Skeletal muscle satellite cell (primary cell): ENCODE measurements around the gene MMP11.
A peak's percentile ranks its signal among the peaks of the same experiment; 100 is the strongest.

Experiments used
- H3K27me3 ChIP-seq: 2 replicates; pipeline ENCODE4 v1.7.0; 2013; ENCODE audit warnings: low read length; ENCODE audit not compliant: control insufficient read depth, insufficient read depth
- H3K36me3 ChIP-seq: 2 replicates; pipeline ENCODE4 v1.7.0; 2013; ENCODE audit warnings: mild to moderate bottlenecking, control low read depth, low read length; ENCODE audit not compliant: insufficient read depth
- H3K4me1 ChIP-seq: 2 replicates; pipeline ENCODE4 v1.7.0; 2013; ENCODE audit warnings: low read length; ENCODE audit not compliant: control insufficient read depth, insufficient read depth
- H3K4me2 ChIP-seq: 2 replicates; pipeline ENCODE4 v1.7.0; 2013; ENCODE audit warnings: mild to moderate bottlenecking, low read length
- H3K4me3 ChIP-seq: 2 replicates; pipeline ENCODE4 v1.7.0; 2013; ENCODE audit warnings: low read length
- H3K9ac ChIP-seq: 2 replicates; pipeline ENCODE4 v1.7.0; 2013; ENCODE audit warnings: mild to moderate bottlenecking, low read depth, low read length, moderate library complexity
- H3K9me3 ChIP-seq: replicated peaks from 2 replicates; pipeline ENCODE4 v1.7.0; 2013; ENCODE audit warnings: mild to moderate bottlenecking, control low read depth, low read length

Gene MMP11

GRCh38 chr22:23816156-23816976 is 43.7 kb downstream of the MMP11 start:
- Histone ChIP-seq H3K9ac (no peak overlapping the region), H3K4me3 (no peak overlapping the region), H3K9me3 (no peaks in the 10 kb centered on the region), H3K36me3 (peaks cover 45% of the 10 kb centered on the region), H3K4me2 (no peak overlapping the region), H3K4me1 (peaks cover 6% of the 10 kb centered on the region), H3K27me3 (no peaks in the 10 kb centered on the region)

GRCh38 chr22:23817146-23817545 is 44.5 kb downstream of the MMP11 start:
- H3K27me3 ChIP-seq: no peaks in the 10 kb centered on the region
- H3K4me1 ChIP-seq: peaks cover 6% of the 10 kb centered on the region
- no peak overlapping the region for H3K4me3 ChIP-seq
- H3K9ac ChIP-seq: no peak overlapping the region
- no peak overlapping the region for H3K4me2 ChIP-seq
- H3K9me3 ChIP-seq: no peaks in the 10 kb centered on the region
- H3K36me3 ChIP-seq: peaks cover 40% of the 10 kb centered on the region

- Histone ChIP-seq H3K4me3 (no peak overlapping the region), H3K9me3 (no peaks in the 10 kb centered on the region), H3K4me1 (peaks cover 16% of the 10 kb centered on the region), H3K27me3 (no peaks in the 10 kb centered on the region), H3K36me3 (peaks cover 52% of the 10 kb centered on the region), H3K4me2 (no peak overlapping the region), H3K9ac (no peak overlapping the region)
Measured at GRCh38 chr22:23818541-23818940, 45.9 kb downstream of the MMP11 start.

- no peak overlapping the region for H3K9ac ChIP-seq
- no peak overlapping the region for H3K4me2 ChIP-seq
- H3K4me1 ChIP-seq: peaks cover 17% of the 10 kb centered on the region
- no peaks in the 10 kb centered on the region for H3K9me3 ChIP-seq
- no peak overlapping the region for H3K4me3 ChIP-seq
- H3K36me3 ChIP-seq: peaks cover 69% of the 10 kb centered on the region
- H3K27me3 ChIP-seq: no peaks in the 10 kb centered on the region
Measured at GRCh38 chr22:23820748-23821211, 48.1 kb downstream of the MMP11 start.

GRCh38 chr22:23822101-23822671 is 49.5 kb downstream of the MMP11 start:
- H3K4me1 ChIP-seq: peaks cover 27% of the 10 kb centered on the region
- no peak overlapping the region for H3K4me2 ChIP-seq
- no peak overlapping the region for H3K9ac ChIP-seq
- H3K4me3 ChIP-seq: no peak overlapping the region
- H3K36me3 ChIP-seq: peaks cover 69% of the 10 kb centered on the region
- no peaks in the 10 kb centered on the region for H3K27me3 ChIP-seq
- H3K9me3 ChIP-seq: no peaks in the 10 kb centered on the region

GRCh38 chr22:23823331-23823791 is 50.7 kb downstream of the MMP11 start:
- no peak overlapping the region for H3K9ac ChIP-seq
- H3K4me2 ChIP-seq: no peak overlapping the region
- peaks cover 27% of the 10 kb centered on the region for H3K4me1 ChIP-seq
- peaks cover 73% of the 10 kb centered on the region for H3K36me3 ChIP-seq
- H3K9me3 ChIP-seq: no peaks in the 10 kb centered on the region
- no peaks in the 10 kb centered on the region for H3K27me3 ChIP-seq
- no peak overlapping the region for H3K4me3 ChIP-seq

GRCh38 chr22:23824476-23825245 is 52.0 kb downstream of the MMP11 start:
- no peak overlapping the region for H3K9ac ChIP-seq
- H3K27me3 ChIP-seq: no peaks in the 10 kb centered on the region
- no peaks in the 10 kb centered on the region for H3K9me3 ChIP-seq
- H3K36me3 ChIP-seq: peaks cover 72% of the 10 kb centered on the region
- no peak overlapping the region for H3K4me3 ChIP-seq
- no peak overlapping the region for H3K4me2 ChIP-seq
- H3K4me1 ChIP-seq: peaks cover 39% of the 10 kb centered on the region

- Histone ChIP-seq H3K9ac (peak overlapping the region; percentile 50), H3K4me2 (no peak overlapping the region), H3K9me3 (no peaks in the 10 kb centered on the region), H3K36me3 (peaks cover 69% of the 10 kb centered on the region), H3K27me3 (no peaks in the 10 kb centered on the region), H3K4me1 (peaks cover 46% of the 10 kb centered on the region), H3K4me3 (no peak overlapping the region)
Measured at GRCh38 chr22:23825246-23825905, 52.7 kb downstream of the MMP11 start.

- Histone ChIP-seq H3K4me3 (no peak overlapping the region), H3K4me1 (peaks cover 46% of the 10 kb centered on the region), H3K9ac (peak overlapping the region; percentile 50), H3K9me3 (no peaks in the 10 kb centered on the region), H3K4me2 (no peak overlapping the region), H3K36me3 (peaks cover 68% of the 10 kb centered on the region), H3K27me3 (no peaks in the 10 kb centered on the region)
Measured at GRCh38 chr22:23826510-23827350, 54.1 kb downstream of the MMP11 start.

- no peaks in the 10 kb centered on the region for H3K9me3 ChIP-seq
- H3K9ac ChIP-seq: no peak overlapping the region
- no peak overlapping the region for H3K4me2 ChIP-seq
- H3K4me1 ChIP-seq: peaks cover 44% of the 10 kb centered on the region
- H3K4me3 ChIP-seq: no peak overlapping the region
- H3K27me3 ChIP-seq: no peaks in the 10 kb centered on the region
- H3K36me3 ChIP-seq: peaks cover 66% of the 10 kb centered on the region
Measured at GRCh38 chr22:23827351-23827995, 54.8 kb downstream of the MMP11 start.
